Measurements from ENCODE around the gene FLNA.

DNA sequence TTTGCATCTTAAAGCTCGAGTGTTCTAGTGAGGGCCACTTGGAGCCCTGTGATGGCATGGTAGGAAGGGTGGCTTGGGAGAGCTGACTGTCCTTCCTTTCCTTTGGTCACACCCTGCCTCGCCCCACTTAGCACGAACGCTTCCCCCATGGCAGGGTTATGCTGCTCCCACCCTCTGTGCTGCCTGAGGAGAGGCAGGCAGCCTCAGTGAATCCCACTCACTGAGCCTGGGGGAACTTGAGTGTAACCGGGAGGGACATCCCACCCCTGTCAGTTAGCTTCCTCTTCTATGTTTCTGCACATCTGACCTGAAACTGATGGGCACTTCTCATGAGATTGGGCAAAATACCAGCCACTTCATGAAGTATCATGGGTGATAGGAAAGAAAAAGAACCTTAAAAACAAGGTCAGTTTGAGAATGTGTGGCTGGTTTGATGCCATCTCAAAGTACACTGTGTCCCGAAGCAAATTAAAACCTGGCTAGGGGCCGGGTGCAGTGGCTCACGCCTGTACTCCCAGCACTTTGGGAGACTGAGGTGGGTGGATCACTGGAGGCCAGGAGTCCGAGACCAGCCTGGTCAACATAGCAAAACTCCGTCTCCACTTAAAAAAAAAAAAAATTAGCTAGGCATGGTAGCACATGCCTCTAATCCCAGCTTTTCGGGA lies 68.8 kb downstream of the FLNA start:
- TF ChIP-seq, protein P1, sequence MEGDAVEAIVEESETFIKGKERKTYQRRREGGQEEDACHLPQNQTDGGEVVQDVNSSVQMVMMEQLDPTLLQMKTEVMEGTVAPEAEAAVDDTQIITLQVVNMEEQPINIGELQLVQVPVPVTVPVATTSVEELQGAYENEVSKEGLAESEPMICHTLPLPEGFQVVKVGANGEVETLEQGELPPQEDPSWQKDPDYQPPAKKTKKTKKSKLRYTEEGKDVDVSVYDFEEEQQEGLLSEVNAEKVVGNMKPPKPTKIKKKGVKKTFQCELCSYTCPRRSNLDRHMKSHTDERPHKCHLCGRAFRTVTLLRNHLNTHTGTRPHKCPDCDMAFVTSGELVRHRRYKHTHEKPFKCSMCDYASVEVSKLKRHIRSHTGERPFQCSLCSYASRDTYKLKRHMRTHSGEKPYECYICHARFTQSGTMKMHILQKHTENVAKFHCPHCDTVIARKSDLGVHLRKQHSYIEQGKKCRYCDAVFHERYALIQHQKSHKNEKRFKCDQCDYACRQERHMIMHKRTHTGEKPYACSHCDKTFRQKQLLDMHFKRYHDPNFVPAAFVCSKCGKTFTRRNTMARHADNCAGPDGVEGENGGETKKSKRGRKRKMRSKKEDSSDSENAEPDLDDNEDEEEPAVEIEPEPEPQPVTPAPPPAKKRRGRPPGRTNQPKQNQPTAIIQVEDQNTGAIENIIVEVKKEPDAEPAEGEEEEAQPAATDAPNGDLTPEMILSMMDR (IDR thresholded peaks at IDR 0.05; ENCODE audit: low read length), result no peak
- no peak for TF ChIP-seq EZH2 (optimal IDR thresholded peaks at IDR 0.05; ENCODE audit: low read depth, low read length)
